Measurements from ENCODE around the gene PSMG4.
A peak's percentile ranks its signal among the peaks of the same experiment; 100 is the strongest.

PSMG4 gene

GRCh38 chr6:3273707-3274521, 15.2 kb downstream of the PSMG4 start:
- Mint-ChIP-seq H3K9me3 (no peaks in the 10 kb centered on the region), H3K27ac (no peak overlapping the region), H3K4me1 (peaks cover 7% of the 10 kb centered on the region), H3K36me3 (peaks cover 33% of the 10 kb centered on the region), H3K27me3 (no peaks in the 10 kb centered on the region), H3K4me3 (no peak overlapping the region)
- no peak for ATAC-seq

GRCh38 chr6:3276174-3277167, 17.7 kb downstream of the PSMG4 start:
- H3K4me3 Mint-ChIP-seq = no peak overlapping the region
- peaks cover 7% of the 10 kb centered on the region for H3K4me1 Mint-ChIP-seq
- H3K27me3 Mint-ChIP-seq = no peaks in the 10 kb centered on the region
- H3K27ac Mint-ChIP-seq = no peak overlapping the region
- ATAC-seq = no peak
- H3K9me3 Mint-ChIP-seq = no peaks in the 10 kb centered on the region
- peaks cover 10% of the 10 kb centered on the region for H3K36me3 Mint-ChIP-seq

GRCh38 chr6:3277251-3277650, 18.5 kb downstream of the PSMG4 start:
- H3K36me3 Mint-ChIP-seq = peaks cover 5% of the 10 kb centered on the region
- no peak overlapping the region for H3K4me3 Mint-ChIP-seq
- H3K4me1 Mint-ChIP-seq = peaks cover 7% of the 10 kb centered on the region
- no peaks in the 10 kb centered on the region for H3K27me3 Mint-ChIP-seq
- no peak for ATAC-seq
- H3K9me3 Mint-ChIP-seq = no peaks in the 10 kb centered on the region
- no peak overlapping the region for H3K27ac Mint-ChIP-seq

GRCh38 chr6:3277851-3278416, 19.2 kb downstream of the PSMG4 start:
- no peak overlapping the region for H3K4me3 Mint-ChIP-seq

GRCh38 chr6:3278691-3279090, 19.9 kb downstream of the PSMG4 start:
- Mint-ChIP-seq H3K4me3 (no peak overlapping the region), H3K4me1 (peaks cover 7% of the 10 kb centered on the region), H3K27ac (no peak overlapping the region), H3K27me3 (no peaks in the 10 kb centered on the region), H3K9me3 (no peaks in the 10 kb centered on the region), H3K36me3 (peaks cover 10% of the 10 kb centered on the region)
- ATAC-seq = no peak

More at GRCh38 chr6:3277851-3278416, 19.2 kb downstream of the PSMG4 start:
- no peaks in the 10 kb centered on the region for H3K27me3 Mint-ChIP-seq
- no peaks in the 10 kb centered on the region for H3K9me3 Mint-ChIP-seq
- no peak for ATAC-seq
- H3K4me1 Mint-ChIP-seq = peaks cover 7% of the 10 kb centered on the region
- peaks cover 9% of the 10 kb centered on the region for H3K36me3 Mint-ChIP-seq
- H3K27ac Mint-ChIP-seq = no peak overlapping the region

GRCh38 chr6:3280091-3280490, 21.3 kb downstream of the PSMG4 start:
- Mint-ChIP-seq H3K27me3 (no peaks in the 10 kb centered on the region), H3K4me3 (no peak overlapping the region), H3K9me3 (no peaks in the 10 kb centered on the region), H3K36me3 (peaks cover 10% of the 10 kb centered on the region), H3K27ac (no peak overlapping the region), H3K4me1 (no peaks in the 10 kb centered on the region)
- ATAC-seq = no peak

GRCh38 chr6:3280866-3281465, 22.2 kb downstream of the PSMG4 start:
- H3K36me3 Mint-ChIP-seq = peaks cover 10% of the 10 kb centered on the region
- H3K9me3 Mint-ChIP-seq = no peaks in the 10 kb centered on the region
- ATAC-seq = no peak
- no peaks in the 10 kb centered on the region for H3K27me3 Mint-ChIP-seq
- H3K4me1 Mint-ChIP-seq = no peaks in the 10 kb centered on the region
- no peak overlapping the region for H3K4me3 Mint-ChIP-seq
- no peak overlapping the region for H3K27ac Mint-ChIP-seq

- Mint-ChIP-seq H3K4me1 (no peaks in the 10 kb centered on the region), H3K4me3 (no peak overlapping the region), H3K9me3 (no peaks in the 10 kb centered on the region), H3K36me3 (peaks cover 6% of the 10 kb centered on the region), H3K27me3 (no peaks in the 10 kb centered on the region), H3K27ac (no peak overlapping the region)
- no peak for ATAC-seq
Measured at GRCh38 chr6:3281631-3282475, 23.1 kb downstream of the PSMG4 start.

- H3K27ac Mint-ChIP-seq = no peak overlapping the region
- H3K36me3 Mint-ChIP-seq = peaks cover 6% of the 10 kb centered on the region
- H3K27me3 Mint-ChIP-seq = no peaks in the 10 kb centered on the region
- no peak for ATAC-seq
- H3K9me3 Mint-ChIP-seq = no peaks in the 10 kb centered on the region
- no peak overlapping the region for H3K4me3 Mint-ChIP-seq
- H3K4me1 Mint-ChIP-seq = no peaks in the 10 kb centered on the region
Measured at GRCh38 chr6:3282476-3283236, 23.9 kb downstream of the PSMG4 start.

GRCh38 chr6:3283241-3283640, 24.5 kb downstream of the PSMG4 start:
- peaks cover 4% of the 10 kb centered on the region for H3K4me1 Mint-ChIP-seq
- H3K27me3 Mint-ChIP-seq = no peaks in the 10 kb centered on the region
- H3K27ac Mint-ChIP-seq = no peak overlapping the region
- H3K9me3 Mint-ChIP-seq = no peaks in the 10 kb centered on the region
- no peak for ATAC-seq
- H3K36me3 Mint-ChIP-seq = peaks cover 6% of the 10 kb centered on the region
- no peak overlapping the region for H3K4me3 Mint-ChIP-seq

GRCh38 chr6:3283641-3284435, 25.1 kb downstream of the PSMG4 start:
- Mint-ChIP-seq H3K4me1 (peaks cover 6% of the 10 kb centered on the region), H3K27ac (no peak overlapping the region), H3K9me3 (no peaks in the 10 kb centered on the region), H3K36me3 (peaks cover 6% of the 10 kb centered on the region), H3K27me3 (no peaks in the 10 kb centered on the region), H3K4me3 (no peak overlapping the region)
- ATAC-seq = no peak

- no peak overlapping the region for H3K27ac Mint-ChIP-seq
- peaks cover 7% of the 10 kb centered on the region for H3K4me1 Mint-ChIP-seq
- no peak overlapping the region for H3K4me3 Mint-ChIP-seq
Measured at GRCh38 chr6:3284436-3284876, 25.7 kb downstream of the PSMG4 start.

GRCh38 chr6:3285049-3285639, 26.4 kb downstream of the PSMG4 start:
- no peak overlapping the region for H3K27ac Mint-ChIP-seq
- ATAC-seq = no peak
- H3K4me3 Mint-ChIP-seq = no peak overlapping the region
- peaks cover 13% of the 10 kb centered on the region for H3K4me1 Mint-ChIP-seq
- no peaks in the 10 kb centered on the region for H3K27me3 Mint-ChIP-seq
- no peaks in the 10 kb centered on the region for H3K9me3 Mint-ChIP-seq
- H3K36me3 Mint-ChIP-seq = peaks cover 6% of the 10 kb centered on the region

More at GRCh38 chr6:3284436-3284876, 25.7 kb downstream of the PSMG4 start:
- H3K36me3 Mint-ChIP-seq = peaks cover 6% of the 10 kb centered on the region
- ATAC-seq = peak; percentile 10
- no peaks in the 10 kb centered on the region for H3K9me3 Mint-ChIP-seq
- H3K27me3 Mint-ChIP-seq = no peaks in the 10 kb centered on the region

Measured in stimulated activated memory B cell treated with anti-CD40 and anti-IgM and Interleukin-4, amounts not matched to agents 10 μg/mL and 1 μg/mL and 100 μg/mL, for 72 hours (primary cell).